Stomach (tissue), 9 donors: Measurements from ENCODE around the gene ASAP2. TPM values are rescaled to one million over a fixed set of nuclear protein-coding genes. Genes with fewer than 3 reads are reported as not detected.

ENCODE experiments used
- DNase-seq, 2 donors: peaks; one replicate each; pipeline versions ENCODE4 v3.0.0 to v3.0.0-alpha.2; 2013 to 2019
- H3K27ac ChIP-seq, 5 donors: fragments of 200-600 bp in 4 of 5; sonication (generic) in 4 of 5; one replicate each; pipeline ENCODE4 v1.5.1; 2013 to 2019; ENCODE audit warnings: mild to moderate bottlenecking in 1 of 5, moderate library complexity in 1 of 5
- H3K27me3 ChIP-seq, 3 donors: fragments of 200-600 bp; sonication (generic); one replicate each; pipeline ENCODE4 v1.5.1; 2017 to 2019; ENCODE audit warnings: mixed run types in 1 of 3
- H3K36me3 ChIP-seq, 4 donors: fragments of 200-600 bp; sonication (generic); 1 replicate in 3 of 4; 2 replicates in 1 of 4; pipeline ENCODE4 v1.5.1; 2016 to 2019
- H3K4me1 ChIP-seq, 4 donors: fragments of 200-600 bp; sonication (generic); one replicate each; pipeline ENCODE4 v1.5.1; 2016 to 2019
- H3K4me3 ChIP-seq, 4 donors: fragments of 200-600 bp; sonication (generic) in 3 of 4; one replicate each; pipeline ENCODE4 v1.5.1; 2016 to 2019; ENCODE audit warnings: mild to moderate bottlenecking in 1 of 4
- H3K9me3 ChIP-seq, 4 donors: fragments of 200-600 bp; sonication (generic); one replicate each; pipeline ENCODE4 v1.5.1; 2016 to 2019
- EP300 ChIP-seq: sonication (generic); formaldehyde crosslinking; IDR thresholded peaks from one replicate; pipeline ENCODE4 v1.6.1; 2017; ENCODE audit warnings: antibody characterized with exemption
- POLR2A ChIP-seq, 4 donors: fragments of 450-650 bp; IDR thresholded peaks; one replicate each; pipeline ENCODE4 v1.6.1; 2016; ENCODE audit warnings: antibody characterized with exemption in 4 of 4, control low read depth in 2 of 4, mild to moderate bottlenecking in 1 of 4, moderate library complexity in 1 of 4
- POLR2AphosphoS5 ChIP-seq, 3 donors: sonication (generic); formaldehyde crosslinking; IDR thresholded peaks; one replicate each; pipeline ENCODE4 v1.6.1; 2016; ENCODE audit warnings: antibody characterized with exemption in 3 of 3
- WGBS, 5 donors: extraction: QIAGEN DNeasy Blood & Tissue Kit in 3 of 5; methylation state at CpG; one replicate each; pipeline versions ENCODE4 v1.1.5 to v1.1.7; 2013 to 2018; 5-methylcytosine and 5-hydroxymethylcytosine counted together
- intact Hi-C: fragments of 100-400 bp; cut with DNase I; formaldehyde crosslinking; loops from one replicate; pipeline ENCODE4 v1.15.1; 2023; ENCODE audit warnings: low total_unique reads
- polyA plus RNA-seq, 3 donors: library from polyadenylated mRNA; stranded (reverse); fragments of 200-250 nt; gene quantifications; one replicate each; pipeline ENCODE4 v1.2.3, GENCODE V29; 2013
- total RNA-seq, 5 donors: library from RNA; depleted of rRNA; stranded (reverse); fragments of >200 nt; gene quantifications; one replicate each; pipeline versions ENCODE4 v1.1.0 to v1.2.3, GENCODE V29; 2014 to 2016
- TF ChIP-seq, protein P1 (sequence below), 7 experiments: fragments of 450-650 bp in 4 of 7; fragments of 200-600 bp in 3 of 7; sonication (generic) in 3 of 7; IDR thresholded peaks; one replicate each; pipeline ENCODE4 v1.5.1; 2016 to 2019; ENCODE audit warnings: antibody characterized with exemption in 7 of 7, control low read depth in 2 of 7, mild to moderate bottlenecking in 1 of 7
- donor health status: healthy with polysubstance abuse.
- donor health status: Bipolar disorder and iron deficiency.
- donor health status: healthy.

Gene ASAP2
- total and polyA plus RNA-seq, 8 donors = 9.7 to 55.4 (median 33.7) TPM

DNA sequence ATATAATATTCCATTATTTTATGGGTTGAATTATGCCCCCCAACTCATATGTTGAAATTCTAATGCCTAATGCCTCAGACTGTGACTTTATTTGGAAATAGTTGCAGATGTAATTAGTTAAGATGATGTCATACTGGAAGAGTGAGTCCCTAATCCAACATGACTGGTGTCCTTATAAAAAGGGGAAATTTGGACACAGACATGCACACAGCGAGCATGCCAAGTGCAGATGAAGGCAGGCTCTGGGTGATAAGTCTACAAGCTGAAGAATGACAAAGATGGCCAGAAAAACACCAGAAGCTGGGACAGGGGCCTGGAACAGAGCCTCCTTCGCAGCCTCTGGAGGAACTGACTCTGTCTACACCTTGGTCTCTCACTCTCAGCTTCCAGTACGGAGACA, 10.0 kb upstream of the ASAP2 start:
- no peaks in the 10 kb centered on the region for H3K36me3 ChIP-seq
- H3K4me1 ChIP-seq = peaks cover 0 to 18% (median 6%) of the 10 kb centered on the region in 4 donors
- DNase-seq = no peak
- H3K27me3 ChIP-seq = no peaks in the 10 kb centered on the region
- no peak for TF ChIP-seq POLR2AphosphoS5 (IDR thresholded peaks at IDR 0.05)
- TF ChIP-seq, protein P1, sequence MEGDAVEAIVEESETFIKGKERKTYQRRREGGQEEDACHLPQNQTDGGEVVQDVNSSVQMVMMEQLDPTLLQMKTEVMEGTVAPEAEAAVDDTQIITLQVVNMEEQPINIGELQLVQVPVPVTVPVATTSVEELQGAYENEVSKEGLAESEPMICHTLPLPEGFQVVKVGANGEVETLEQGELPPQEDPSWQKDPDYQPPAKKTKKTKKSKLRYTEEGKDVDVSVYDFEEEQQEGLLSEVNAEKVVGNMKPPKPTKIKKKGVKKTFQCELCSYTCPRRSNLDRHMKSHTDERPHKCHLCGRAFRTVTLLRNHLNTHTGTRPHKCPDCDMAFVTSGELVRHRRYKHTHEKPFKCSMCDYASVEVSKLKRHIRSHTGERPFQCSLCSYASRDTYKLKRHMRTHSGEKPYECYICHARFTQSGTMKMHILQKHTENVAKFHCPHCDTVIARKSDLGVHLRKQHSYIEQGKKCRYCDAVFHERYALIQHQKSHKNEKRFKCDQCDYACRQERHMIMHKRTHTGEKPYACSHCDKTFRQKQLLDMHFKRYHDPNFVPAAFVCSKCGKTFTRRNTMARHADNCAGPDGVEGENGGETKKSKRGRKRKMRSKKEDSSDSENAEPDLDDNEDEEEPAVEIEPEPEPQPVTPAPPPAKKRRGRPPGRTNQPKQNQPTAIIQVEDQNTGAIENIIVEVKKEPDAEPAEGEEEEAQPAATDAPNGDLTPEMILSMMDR (IDR thresholded peaks at IDR 0.05) = no peak
- TF ChIP-seq EP300 = no peak
- no peak for TF ChIP-seq POLR2A (IDR thresholded peaks at IDR 0.05)
- H3K9me3 ChIP-seq = no peaks in the 10 kb centered on the region
- H3K4me3 ChIP-seq = no peak overlapping the region
- intact Hi-C loops = no loop called here
- 82 to 95% (median 92%) methylated on average over 3 of the region's 3 CpGs for WGBS, 5 donors
- peak overlapping the region in 1 of 5 donors; percentile 16 for H3K27ac ChIP-seq

- peaks cover 0 to 10% (median 0%) of the 10 kb centered on the region in 4 donors for H3K4me1 ChIP-seq
- WGBS, 5 donors = 69 to 78% (median 74%) methylated on average over 5 of the region's 5 CpGs
- H3K9me3 ChIP-seq = no peaks in the 10 kb centered on the region
- H3K36me3 ChIP-seq = no peaks in the 10 kb centered on the region
- intact Hi-C loops = no loop called here
- no peak overlapping the region for H3K4me3 ChIP-seq
- no peaks in the 10 kb centered on the region for H3K27me3 ChIP-seq
- no peak overlapping the region for H3K27ac ChIP-seq
- DNase-seq = no peak
- TF ChIP-seq POLR2A (IDR thresholded peaks at IDR 0.05) (no peak), EP300 (no peak), POLR2AphosphoS5 (IDR thresholded peaks at IDR 0.05) (no peak)
- TF ChIP-seq, protein P1 (IDR thresholded peaks at IDR 0.05) = no peak
Measured at GRCh38 chr2:9197916-9198315, 8.7 kb upstream of the ASAP2 start.

- no peaks in the 10 kb centered on the region for H3K9me3 ChIP-seq
- TF ChIP-seq EP300 (no peak), POLR2AphosphoS5 (IDR thresholded peaks at IDR 0.05) (no peak), POLR2A (IDR thresholded peaks at IDR 0.05) (no peak)
- TF ChIP-seq, protein P1 (IDR thresholded peaks at IDR 0.05) = no peak
- H3K4me3 ChIP-seq = no peak overlapping the region
- H3K4me1 ChIP-seq = peaks cover 0 to 10% (median 0%) of the 10 kb centered on the region in 4 donors
- no peaks in the 10 kb centered on the region for H3K36me3 ChIP-seq
- intact Hi-C loops = no loop called here
- 88 to 92% (median 90%) methylated on average over 9 of the region's 9 CpGs for WGBS, 5 donors
- no peak for DNase-seq
- no peak overlapping the region for H3K27ac ChIP-seq
- H3K27me3 ChIP-seq = no peaks in the 10 kb centered on the region
Measured at GRCh38 chr2:9199716-9200632, 6.6 kb upstream of the ASAP2 start.

DNA sequence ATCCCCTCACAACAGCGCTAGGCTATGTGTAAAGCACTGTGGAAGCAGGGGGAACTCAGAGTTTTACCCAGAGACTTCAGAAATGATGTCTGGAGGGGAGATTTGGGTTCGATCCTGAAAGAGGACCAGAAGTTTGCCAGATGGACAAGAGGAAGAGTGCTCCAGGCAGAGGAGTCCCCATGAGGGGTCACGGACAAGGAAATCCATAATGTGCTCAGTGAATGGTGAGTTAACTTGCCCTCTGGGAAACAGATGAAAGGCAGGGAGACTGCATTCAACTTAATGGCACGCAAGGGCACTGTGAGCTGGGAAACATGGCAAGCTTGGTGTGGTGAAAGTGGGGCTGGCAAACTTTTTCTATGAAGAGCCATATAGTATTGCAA, 6.0 kb upstream of the ASAP2 start:
- TF ChIP-seq EP300 = no peak
- no peak for TF ChIP-seq POLR2A (IDR thresholded peaks at IDR 0.05)
- TF ChIP-seq, protein P1 (IDR thresholded peaks at IDR 0.05) = no peak
- no peak for TF ChIP-seq POLR2AphosphoS5 (IDR thresholded peaks at IDR 0.05)
- Histone ChIP-seq H3K27ac (peak overlapping the region in 1 of 5 donors; percentile 41), H3K9me3 (no peaks in the 10 kb centered on the region), H3K27me3 (no peaks in the 10 kb centered on the region), H3K4me3 (no peak overlapping the region), H3K4me1 (peaks cover 0 to 10% (median 3%) of the 10 kb centered on the region in 4 donors), H3K36me3 (no peaks in the 10 kb centered on the region)
- intact Hi-C loops = no loop called here
- WGBS, 5 donors = 84 to 95% (median 90%) methylated on average over 4 of the region's 4 CpGs
- no peak for DNase-seq
